Osteoblast (primary cell): ENCODE measurements around the gene RIPOR1. TPM values are rescaled to one million over a fixed set of nuclear protein-coding genes. Genes with fewer than 3 reads are reported as not detected.
A peak's percentile ranks its signal among the peaks of the same experiment; 100 is the strongest.

Experiments
- DNase-seq: peaks from one replicate; pipeline ENCODE4 v3.0.0; 2011; ENCODE audit warnings: low spot score, mixed read lengths; ENCODE audit not compliant: insufficient read length; ENCODE audit errors: missing footprints
- H2AFZ ChIP-seq: 2 replicates; pipeline ENCODE4 v1.6.0; 2011; ENCODE audit warnings: mild to moderate bottlenecking, low read length
- H3K27ac ChIP-seq: 2 replicates; pipeline ENCODE4 v1.5.1; 2011; ENCODE audit warnings: mild to moderate bottlenecking, low read depth, low read length, moderate library complexity
- H3K27me3 ChIP-seq: 2 replicates; pipeline ENCODE4 v1.6.0; 2012; ENCODE audit warnings: mild to moderate bottlenecking, control low read depth, inconsistent platforms, low read length, moderate library complexity; ENCODE audit not compliant: insufficient read depth
- H3K36me3 ChIP-seq: 2 replicates; pipeline ENCODE4 v1.5.1; 2011; ENCODE audit warnings: mild to moderate bottlenecking, low read length, control low read depth, moderate library complexity; ENCODE audit not compliant: insufficient read depth
- H3K4me1 ChIP-seq: 2 replicates; pipeline ENCODE4 v1.5.1; 2011; ENCODE audit warnings: mild to moderate bottlenecking, low read length, control low read depth, moderate library complexity; ENCODE audit not compliant: insufficient read depth
- H3K4me2 ChIP-seq: 2 replicates; pipeline ENCODE4 v1.6.0; 2011; ENCODE audit warnings: mild to moderate bottlenecking, low read length; ENCODE audit not compliant: insufficient read depth
- H3K4me3 ChIP-seq: fragments of 200-600 bp; sonication (generic); 3 replicates; pipeline ENCODE4 v1.5.1; 2012; ENCODE audit warnings: mild to moderate bottlenecking, low read length, inconsistent platforms; ENCODE audit not compliant: insufficient read depth
- H3K79me2 ChIP-seq: 2 replicates; pipeline ENCODE4 v1.6.0; 2012; ENCODE audit warnings: mild to moderate bottlenecking, low read length, control low read depth, inconsistent platforms; ENCODE audit not compliant: insufficient read depth
- H3K9me3 ChIP-seq: 2 replicates; pipeline ENCODE4 v1.5.1; 2011; ENCODE audit warnings: low read depth, low read length, control low read depth
- H4K20me1 ChIP-seq: 2 replicates; pipeline ENCODE4 v1.6.0; 2012; ENCODE audit warnings: mild to moderate bottlenecking, low read length, control low read depth; ENCODE audit not compliant: insufficient read depth
- CTCF ChIP-seq: IDR thresholded peaks from 2 replicates; pipeline ENCODE4 v1.5.1; 2011; ENCODE audit warnings: mild to moderate bottlenecking, low read depth, low read length, moderate library complexity; ENCODE audit errors: extremely low read depth
- total RNA-seq: library from RNA; depleted of rRNA; stranded (reverse); fragments of >200 nt; gene quantifications from 2 replicates; pipeline ENCODE4 v1.2.3, GENCODE V29; 2012

RIPOR1 gene
- total RNA-seq, 1 donor, result 36.6 TPM

GRCh38 chr16:67544329-67544841, 15.8 kb downstream of the RIPOR1 start:
- H3K9me3 ChIP-seq, result no peaks in the 10 kb centered on the region
- H3K36me3 ChIP-seq, result peaks cover 80% of the 10 kb centered on the region
- H3K4me1 ChIP-seq, result no peaks in the 10 kb centered on the region
- H3K27me3 ChIP-seq, result no peaks in the 10 kb centered on the region
- H2AFZ ChIP-seq, result no peak overlapping the region
- peak; percentile 58 for DNase-seq
- no peak for TF ChIP-seq CTCF
- peaks cover 16% of the 10 kb centered on the region for H3K79me2 ChIP-seq
- no peak overlapping the region for H3K27ac ChIP-seq
- no peak overlapping the region for H3K4me3 ChIP-seq
- no peak overlapping the region for H3K4me2 ChIP-seq
- peaks cover 61% of the 10 kb centered on the region for H4K20me1 ChIP-seq

- H4K20me1 ChIP-seq, result peaks cover 55% of the 10 kb centered on the region
- no peaks in the 10 kb centered on the region for H3K9me3 ChIP-seq
- peaks cover 74% of the 10 kb centered on the region for H3K36me3 ChIP-seq
Measured at GRCh38 chr16:67544844-67545664, 16.4 kb downstream of the RIPOR1 start.

GRCh38 chr16:67545665-67546024, 17.0 kb downstream of the RIPOR1 start:
- Histone ChIP-seq H3K9me3 (no peaks in the 10 kb centered on the region), H2AFZ (no peak overlapping the region), H3K27ac (no peak overlapping the region), H4K20me1 (peaks cover 49% of the 10 kb centered on the region), H3K27me3 (no peaks in the 10 kb centered on the region), H3K4me1 (no peaks in the 10 kb centered on the region), H3K4me3 (no peak overlapping the region), H3K36me3 (peaks cover 72% of the 10 kb centered on the region), H3K4me2 (no peak overlapping the region), H3K79me2 (peaks cover 5% of the 10 kb centered on the region)
- no peak for TF ChIP-seq CTCF
- peak; percentile 36 for DNase-seq

More at GRCh38 chr16:67544844-67545664, 16.4 kb downstream of the RIPOR1 start:
- H3K27me3 ChIP-seq, result no peaks in the 10 kb centered on the region
- peaks cover 10% of the 10 kb centered on the region for H3K79me2 ChIP-seq
- no peaks in the 10 kb centered on the region for H3K4me1 ChIP-seq
- H2AFZ ChIP-seq, result no peak overlapping the region
- peak; percentile 66 for DNase-seq
- H3K4me3 ChIP-seq, result no peak overlapping the region
- H3K4me2 ChIP-seq, result no peak overlapping the region
- no peak overlapping the region for H3K27ac ChIP-seq
- TF ChIP-seq CTCF, result no peak

- DNase-seq, result peak; percentile 65
- no peak overlapping the region for H2AFZ ChIP-seq
- peaks cover 46% of the 10 kb centered on the region for H4K20me1 ChIP-seq
- H3K36me3 ChIP-seq, result peaks cover 67% of the 10 kb centered on the region
- H3K27me3 ChIP-seq, result no peaks in the 10 kb centered on the region
- no peaks in the 10 kb centered on the region for H3K4me1 ChIP-seq
- no peak overlapping the region for H3K27ac ChIP-seq
- H3K79me2 ChIP-seq, result peaks cover 3% of the 10 kb centered on the region
- H3K9me3 ChIP-seq, result no peaks in the 10 kb centered on the region
- no peak for TF ChIP-seq CTCF
- H3K4me3 ChIP-seq, result no peak overlapping the region
- H3K4me2 ChIP-seq, result no peak overlapping the region
Measured at GRCh38 chr16:67546091-67546501, 17.5 kb downstream of the RIPOR1 start.
